Neutrophil (primary cell): ENCODE measurements around the gene IFT43.

ENCODE experiments used
- H3K27ac ChIP-seq: fragments of 200-600 bp; sonication (generic); 2 replicates; pipeline ENCODE4 v1.5.1; 2016; ENCODE audit warnings: mild to moderate bottlenecking, moderate library complexity
- H3K27me3 ChIP-seq: fragments of 200-600 bp; sonication (generic); 2 replicates; pipeline ENCODE4 v1.6.0; 2016; ENCODE audit warnings: mild to moderate bottlenecking
- H3K36me3 ChIP-seq: fragments of 200-600 bp; sonication (generic); 2 replicates; pipeline ENCODE4 v1.5.1; 2017
- H3K4me1 ChIP-seq, 2 experiments: fragments of 200-600 bp in 1 of 2; sonication (generic) in 1 of 2; 1 replicate in 1 of 2; 2 replicates in 1 of 2; pipeline versions ENCODE4 v1.5.1 to v1.6.1; 2013 to 2016; ENCODE audit warnings: low read depth in 1 of 2, low read length in 1 of 2, mild to moderate bottlenecking in 1 of 2, moderate library complexity in 1 of 2; ENCODE audit not compliant: control insufficient read depth in 1 of 2, insufficient read depth in 1 of 2
- H3K4me3 ChIP-seq, 2 experiments: fragments of 200-600 bp in 1 of 2; sonication (generic) in 1 of 2; 1 replicate in 1 of 2; 2 replicates in 1 of 2; pipeline ENCODE4 v1.5.1; 2013 to 2016; ENCODE audit warnings: low read depth in 1 of 2, low read length in 1 of 2, mild to moderate bottlenecking in 1 of 2, moderate library complexity in 1 of 2
- H3K9me3 ChIP-seq: fragments of 200-600 bp; sonication (generic); 2 replicates; pipeline ENCODE4 v1.5.1; 2016
- TF ChIP-seq, protein P1 (sequence below): fragments of 200-600 bp; sonication (generic); IDR thresholded peaks from 2 replicates; pipeline ENCODE4 v1.5.1; 2016; ENCODE audit warnings: antibody characterized with exemption

Gene IFT43

DNA sequence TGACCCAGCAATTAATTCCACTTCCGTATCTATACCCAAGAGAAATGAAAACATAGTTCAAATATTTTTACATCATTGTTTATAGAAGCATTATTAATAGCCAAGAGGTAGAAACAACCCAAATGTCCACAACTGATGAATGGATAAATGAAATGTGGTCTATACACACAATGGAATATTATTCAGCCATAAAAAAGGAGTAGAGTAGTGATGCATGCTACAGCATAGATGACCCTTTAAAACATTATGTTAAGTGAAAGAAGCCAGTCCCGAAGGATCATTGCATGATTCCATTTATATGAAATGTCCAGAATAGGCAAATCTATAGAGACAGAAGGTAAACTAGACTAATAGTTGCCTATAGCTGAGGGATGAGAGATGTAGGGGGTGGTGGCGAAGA is 33.1 kb upstream of the IFT43 start:
- Histone ChIP-seq H3K4me1 (no peaks in the 10 kb centered on the region), H3K27me3 (no peaks in the 10 kb centered on the region), H3K4me3 (no peak overlapping the region), H3K27ac (no peak overlapping the region), H3K36me3 (no peaks in the 10 kb centered on the region), H3K9me3 (no peaks in the 10 kb centered on the region)
- TF ChIP-seq, protein P1, sequence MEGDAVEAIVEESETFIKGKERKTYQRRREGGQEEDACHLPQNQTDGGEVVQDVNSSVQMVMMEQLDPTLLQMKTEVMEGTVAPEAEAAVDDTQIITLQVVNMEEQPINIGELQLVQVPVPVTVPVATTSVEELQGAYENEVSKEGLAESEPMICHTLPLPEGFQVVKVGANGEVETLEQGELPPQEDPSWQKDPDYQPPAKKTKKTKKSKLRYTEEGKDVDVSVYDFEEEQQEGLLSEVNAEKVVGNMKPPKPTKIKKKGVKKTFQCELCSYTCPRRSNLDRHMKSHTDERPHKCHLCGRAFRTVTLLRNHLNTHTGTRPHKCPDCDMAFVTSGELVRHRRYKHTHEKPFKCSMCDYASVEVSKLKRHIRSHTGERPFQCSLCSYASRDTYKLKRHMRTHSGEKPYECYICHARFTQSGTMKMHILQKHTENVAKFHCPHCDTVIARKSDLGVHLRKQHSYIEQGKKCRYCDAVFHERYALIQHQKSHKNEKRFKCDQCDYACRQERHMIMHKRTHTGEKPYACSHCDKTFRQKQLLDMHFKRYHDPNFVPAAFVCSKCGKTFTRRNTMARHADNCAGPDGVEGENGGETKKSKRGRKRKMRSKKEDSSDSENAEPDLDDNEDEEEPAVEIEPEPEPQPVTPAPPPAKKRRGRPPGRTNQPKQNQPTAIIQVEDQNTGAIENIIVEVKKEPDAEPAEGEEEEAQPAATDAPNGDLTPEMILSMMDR, result no peak

GRCh38 chr14:75959031-75959430 is 26.5 kb upstream of the IFT43 start:
- H3K27ac ChIP-seq, result no peak overlapping the region
- H3K4me1 ChIP-seq, result no peaks in the 10 kb centered on the region
- no peaks in the 10 kb centered on the region for H3K27me3 ChIP-seq
- TF ChIP-seq, protein P1, result no peak
- no peak overlapping the region for H3K4me3 ChIP-seq
- no peaks in the 10 kb centered on the region for H3K9me3 ChIP-seq
- H3K36me3 ChIP-seq, result no peaks in the 10 kb centered on the region

DNA sequence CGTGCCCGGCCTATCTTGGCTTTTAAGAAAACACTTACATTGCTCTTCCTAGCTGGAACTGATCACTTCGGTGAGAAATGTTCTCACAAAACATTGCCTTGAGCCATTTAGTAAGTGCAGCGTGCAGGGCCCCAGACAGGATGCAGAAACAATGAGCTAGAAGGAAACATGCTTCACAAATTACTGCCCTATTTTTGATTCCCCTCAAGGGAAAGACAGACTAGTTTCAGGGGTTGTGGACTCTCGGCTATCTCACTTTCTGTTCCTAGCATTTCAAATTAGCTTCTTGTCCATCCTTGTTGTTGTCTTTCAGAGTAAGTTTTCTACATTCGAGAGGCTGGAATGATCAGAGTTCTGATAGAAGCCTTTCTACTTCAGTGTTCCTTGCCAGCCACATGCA is 25.3 kb upstream of the IFT43 start:
- Histone ChIP-seq H3K36me3 (no peaks in the 10 kb centered on the region), H3K27ac (no peak overlapping the region), H3K9me3 (no peaks in the 10 kb centered on the region), H3K4me3 (no peak overlapping the region), H3K27me3 (no peaks in the 10 kb centered on the region), H3K4me1 (no peaks in the 10 kb centered on the region)
- TF ChIP-seq, protein P1, result no peak

- Histone ChIP-seq H3K27me3 (no peaks in the 10 kb centered on the region), H3K27ac (no peak overlapping the region), H3K9me3 (no peaks in the 10 kb centered on the region), H3K36me3 (no peaks in the 10 kb centered on the region), H3K4me3 (no peak overlapping the region), H3K4me1 (no peaks in the 10 kb centered on the region)
- TF ChIP-seq, protein P1, result no peak
Observed at GRCh38 chr14:75961662-75962061, 23.9 kb upstream of the IFT43 start.

DNA sequence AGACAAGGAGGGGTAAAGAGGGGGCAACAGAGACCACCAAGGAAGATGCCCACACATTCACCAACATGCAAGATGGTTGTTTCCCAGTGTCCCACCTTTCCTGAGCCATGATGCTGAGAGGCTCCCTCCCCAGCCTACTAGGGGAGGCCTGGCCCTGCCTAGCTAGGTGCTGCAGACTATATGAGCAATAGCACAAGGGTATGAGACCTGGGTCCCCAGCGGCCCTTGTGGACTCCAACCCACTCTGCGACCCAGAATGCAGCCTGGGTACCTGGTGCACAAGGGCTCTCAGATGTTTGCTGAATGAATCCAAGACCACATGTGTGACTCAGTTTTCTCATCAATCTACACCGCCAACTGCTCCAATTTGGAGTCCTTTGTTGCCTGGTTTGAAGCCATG is 17.7 kb upstream of the IFT43 start:
- TF ChIP-seq, protein P1, result no peak
- no peaks in the 10 kb centered on the region for H3K4me1 ChIP-seq
- no peak overlapping the region for H3K27ac ChIP-seq
- H3K9me3 ChIP-seq, result no peaks in the 10 kb centered on the region
- H3K27me3 ChIP-seq, result no peaks in the 10 kb centered on the region
- no peak overlapping the region for H3K4me3 ChIP-seq
- no peaks in the 10 kb centered on the region for H3K36me3 ChIP-seq

DNA sequence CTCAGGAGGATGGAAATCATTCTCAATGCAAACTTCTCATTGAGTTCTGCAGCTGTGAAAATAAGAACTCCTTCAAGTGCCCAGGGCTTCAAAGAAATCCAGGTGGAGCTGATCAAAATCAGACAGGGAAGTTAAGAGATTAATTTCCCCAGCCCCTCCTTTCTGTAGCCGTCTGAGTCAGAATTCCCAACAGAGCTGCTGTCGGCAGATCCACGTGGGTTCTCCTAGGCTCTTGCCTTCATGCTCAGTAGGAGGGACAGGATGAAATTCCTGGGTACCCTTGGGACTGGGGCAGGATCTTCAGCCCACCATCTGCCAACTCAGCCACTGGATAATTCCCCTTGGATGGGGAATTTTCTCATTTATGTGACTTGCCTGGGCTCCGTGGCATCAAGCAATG is 17.1 kb upstream of the IFT43 start:
- no peaks in the 10 kb centered on the region for H3K4me1 ChIP-seq
- no peaks in the 10 kb centered on the region for H3K36me3 ChIP-seq
- H3K27me3 ChIP-seq, result no peaks in the 10 kb centered on the region
- H3K9me3 ChIP-seq, result no peaks in the 10 kb centered on the region
- H3K27ac ChIP-seq, result no peak overlapping the region
- TF ChIP-seq, protein P1, result no peak
- H3K4me3 ChIP-seq, result no peak overlapping the region
